Activated T-cell treated with anti-CD3 and anti-CD28 coated beads for 4 hours (primary cell): ENCODE results near the gene BNC2.

ENCODE experiments used
- DNase-seq: peaks from one replicate; pipeline ENCODE4 v3.0.0-alpha.2; 2020

BNC2 gene

DNA sequence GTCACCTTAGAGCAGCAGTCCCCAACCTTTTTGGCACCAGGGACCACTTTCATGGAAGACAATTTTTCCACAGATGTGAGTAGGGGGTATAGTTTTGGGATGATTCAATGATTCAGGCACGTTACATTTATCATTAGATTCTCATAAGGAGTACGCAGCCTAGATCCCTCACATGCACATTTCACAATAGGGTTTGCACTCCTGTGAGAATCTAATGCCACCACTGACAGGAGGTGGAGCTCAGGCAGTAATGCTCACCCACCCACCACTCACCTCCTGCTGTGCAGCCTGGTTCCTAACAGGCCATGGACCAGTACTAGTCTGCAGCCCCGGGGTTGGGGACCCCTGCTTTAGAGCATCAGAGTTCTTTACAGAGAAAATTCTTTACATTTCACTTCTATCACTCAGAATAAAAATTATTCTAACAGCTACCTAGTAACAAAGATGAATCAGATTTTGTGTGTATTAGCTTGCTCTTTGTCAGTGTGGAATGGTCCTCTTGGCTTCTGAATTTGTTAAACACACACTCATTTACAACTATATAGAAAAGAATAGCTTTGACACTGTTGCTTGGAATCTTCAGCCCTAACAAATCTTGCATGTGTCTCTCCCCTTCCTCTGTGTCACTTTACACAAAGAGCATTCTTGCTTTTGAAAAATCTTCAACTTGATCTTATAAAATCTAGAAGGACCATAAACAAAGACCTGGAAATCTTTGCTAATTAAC lies 438.6 kb downstream of the BNC2 start:
- DNase-seq = no peak

DNA sequence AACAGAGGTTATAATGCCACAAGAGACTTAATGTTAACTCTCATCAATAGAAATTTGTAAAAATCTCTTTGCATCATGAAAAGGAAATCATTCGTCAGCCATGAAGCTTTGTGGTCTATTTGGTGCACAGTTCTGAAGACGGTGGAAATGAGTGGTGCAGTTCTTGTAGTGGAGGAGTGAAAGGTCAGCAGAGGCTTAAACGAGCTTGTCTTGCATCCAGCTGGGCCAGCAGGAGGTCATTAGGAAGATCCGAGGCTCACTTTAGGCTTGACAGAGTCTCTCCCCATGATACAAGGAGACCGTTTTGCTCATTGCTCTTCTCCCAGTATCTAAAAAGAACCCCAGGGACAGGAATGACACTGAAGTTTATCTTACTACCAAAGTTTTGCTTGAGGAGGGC lies 440.8 kb downstream of the BNC2 start:
- DNase-seq = no peak

DNA sequence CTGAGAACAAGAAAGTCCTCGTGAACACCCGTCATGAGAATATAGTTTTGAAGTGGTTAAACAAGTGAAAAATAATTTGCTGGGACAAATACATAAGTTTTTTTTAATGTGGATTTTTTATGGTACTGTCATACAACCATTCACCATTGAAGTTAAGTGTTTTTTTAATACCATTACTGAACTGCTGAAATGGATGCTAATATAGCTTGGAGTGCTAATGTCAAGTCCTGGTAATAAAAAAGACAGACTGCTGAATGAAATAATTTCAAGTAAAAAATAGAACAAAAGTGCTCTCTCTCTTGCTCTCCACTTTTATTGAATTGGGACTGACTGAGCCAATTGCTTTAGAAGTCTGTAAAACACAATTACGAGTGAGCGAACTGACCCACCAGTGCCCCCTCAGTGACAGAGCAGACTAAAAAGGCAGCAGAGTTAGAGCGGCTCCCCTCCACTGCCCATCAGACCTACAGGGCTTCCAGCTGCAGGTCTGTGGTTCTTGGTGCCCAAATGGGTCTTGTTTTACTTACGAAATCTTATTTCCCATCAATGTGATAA lies 442.5 kb downstream of the BNC2 start:
- DNase-seq = no peak

DNA sequence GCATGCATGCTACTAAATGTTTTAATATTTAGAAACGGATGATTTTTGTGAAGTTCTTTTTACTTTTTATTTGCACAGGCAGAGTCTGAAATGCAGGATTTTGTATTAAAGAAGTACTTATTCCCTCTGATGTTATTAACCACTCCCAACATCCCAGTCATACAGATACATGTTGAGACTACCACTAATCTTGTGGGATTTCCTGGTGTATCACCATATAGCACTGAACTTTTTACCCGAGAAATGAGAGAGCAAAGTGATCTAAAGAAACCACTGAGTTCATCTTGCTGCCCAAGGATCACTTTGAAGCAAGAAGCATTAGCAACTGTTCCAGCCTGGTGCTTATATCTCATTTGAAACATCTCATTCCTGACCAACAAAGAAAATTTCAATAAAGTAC lies 443.8 kb downstream of the BNC2 start:
- DNase-seq = no peak

DNA sequence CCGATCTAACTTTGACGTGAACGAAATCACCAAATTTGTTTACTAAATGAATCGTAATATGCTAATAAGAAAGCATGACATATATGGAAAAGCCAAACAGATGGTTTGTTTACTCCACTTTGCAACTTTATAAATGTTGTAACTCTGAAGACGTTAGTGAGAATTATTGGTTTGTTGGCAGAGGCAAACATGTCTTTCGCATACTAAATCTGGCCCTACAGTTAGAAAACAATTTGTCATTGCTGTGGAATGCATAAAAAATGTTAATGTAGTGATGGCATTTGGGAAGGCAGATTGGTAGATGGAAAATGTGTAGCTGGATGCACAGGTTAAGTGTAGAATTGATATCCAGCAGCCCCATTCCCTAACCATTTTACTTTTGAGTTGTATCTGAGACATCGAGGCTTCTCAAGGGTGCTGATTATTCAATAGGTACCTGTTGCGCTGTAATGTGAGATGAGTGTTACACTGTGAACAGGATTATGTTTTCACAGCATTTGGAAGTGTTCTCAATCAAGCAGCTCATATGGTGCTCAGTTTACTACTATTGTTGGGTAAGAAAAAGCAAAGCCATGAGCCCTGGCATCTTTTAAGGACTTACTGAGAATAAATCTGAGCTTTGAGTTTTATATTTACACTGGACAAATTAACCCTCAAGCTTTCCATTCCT lies 444.8 kb downstream of the BNC2 start:
- no peak for DNase-seq

DNA sequence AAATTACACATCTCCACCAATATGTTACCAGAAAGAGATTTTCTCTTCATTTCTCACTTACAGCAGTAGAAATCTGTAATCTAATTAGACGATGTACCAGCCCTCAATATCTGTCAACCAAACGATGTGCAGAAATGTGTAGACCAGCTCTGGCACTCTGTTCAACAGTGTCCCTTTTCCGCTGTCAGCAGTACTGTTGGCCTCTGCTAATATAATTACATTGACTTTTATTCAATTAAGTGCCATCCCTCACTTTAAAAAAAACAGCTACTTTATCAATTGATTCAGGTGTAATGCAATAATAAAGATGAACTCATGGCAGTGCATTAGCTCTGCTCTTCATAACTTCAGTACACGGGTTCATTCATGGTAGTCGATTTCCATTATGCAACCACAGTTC lies 448.4 kb downstream of the BNC2 start:
- no peak for DNase-seq

DNA sequence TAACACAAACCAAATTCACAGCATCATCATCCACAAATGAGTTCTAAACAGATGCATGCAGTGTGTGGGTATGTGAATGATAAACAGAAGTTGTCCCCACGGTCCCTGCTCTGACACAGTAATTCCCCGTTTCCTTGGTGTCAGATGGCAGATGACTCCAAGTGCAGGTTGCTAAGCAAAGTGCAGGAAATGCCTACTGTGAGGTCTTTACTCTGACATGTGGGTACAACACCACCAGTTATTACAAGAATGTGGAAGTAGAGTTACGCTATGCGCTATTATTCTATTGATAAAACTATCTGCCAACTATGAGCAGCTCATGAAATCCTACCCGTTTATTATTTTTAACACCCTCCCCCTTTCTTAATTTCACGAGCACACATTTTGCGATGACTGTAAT lies 448.9 kb downstream of the BNC2 start:
- no peak for DNase-seq

DNA sequence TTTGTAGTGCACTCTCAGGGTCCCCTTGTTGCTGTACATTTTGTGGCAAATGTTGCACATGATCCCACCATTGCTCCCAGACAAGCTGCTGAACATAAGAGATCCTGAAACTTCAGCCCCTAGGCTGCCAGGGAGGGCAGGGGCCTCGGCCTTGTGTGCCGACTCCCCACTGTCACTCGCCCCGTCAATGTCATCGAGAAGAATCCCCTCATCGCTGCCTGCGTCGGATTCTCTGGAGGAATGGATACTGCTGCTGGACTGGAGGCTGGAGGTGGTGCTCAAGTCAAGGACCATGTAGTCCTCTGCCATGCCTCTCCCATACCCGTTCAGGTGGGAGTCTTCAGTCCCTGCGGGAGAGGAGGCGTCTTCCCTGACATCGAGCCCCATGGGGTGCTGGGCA lies 451.3 kb downstream of the BNC2 start:
- no peak for DNase-seq

DNA sequence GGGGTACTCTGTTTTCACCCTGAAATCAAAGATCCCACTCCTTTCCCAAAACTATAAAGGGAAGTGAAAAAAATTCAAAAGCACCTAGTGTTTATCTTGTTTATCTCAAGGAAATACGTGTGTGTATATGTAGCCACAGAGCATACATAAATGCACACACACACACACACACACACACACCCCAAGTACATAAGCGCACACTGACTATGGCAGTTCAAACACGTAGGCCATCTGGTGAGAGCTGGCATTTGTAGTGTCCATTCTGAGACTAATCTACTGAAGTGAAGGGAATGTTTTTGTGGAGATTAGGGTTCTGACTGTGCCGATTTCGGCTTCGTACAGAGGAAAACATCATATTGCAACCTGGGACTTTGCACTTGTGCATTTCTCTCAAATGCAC lies 451.7 kb downstream of the BNC2 start:
- DNase-seq = no peak

DNA sequence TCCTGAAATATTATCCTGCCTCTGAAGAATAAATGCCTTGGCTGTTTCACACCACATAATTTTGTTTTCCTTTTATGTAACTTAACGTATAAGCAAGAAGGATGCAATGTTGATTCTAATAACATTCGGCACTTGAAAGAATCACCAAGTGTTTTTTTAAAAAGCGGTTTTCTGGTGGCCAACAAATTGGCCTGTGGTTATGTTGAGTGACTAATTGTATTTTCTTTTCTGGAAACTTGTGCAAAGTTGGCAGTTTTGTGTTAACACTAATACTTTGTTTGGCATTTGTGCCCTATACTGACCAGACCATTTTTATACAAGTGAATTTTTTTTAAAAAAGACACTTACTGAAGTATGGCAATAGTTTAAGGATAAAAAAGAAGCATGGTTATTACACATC lies 452.7 kb downstream of the BNC2 start:
- DNase-seq = no peak

DNA sequence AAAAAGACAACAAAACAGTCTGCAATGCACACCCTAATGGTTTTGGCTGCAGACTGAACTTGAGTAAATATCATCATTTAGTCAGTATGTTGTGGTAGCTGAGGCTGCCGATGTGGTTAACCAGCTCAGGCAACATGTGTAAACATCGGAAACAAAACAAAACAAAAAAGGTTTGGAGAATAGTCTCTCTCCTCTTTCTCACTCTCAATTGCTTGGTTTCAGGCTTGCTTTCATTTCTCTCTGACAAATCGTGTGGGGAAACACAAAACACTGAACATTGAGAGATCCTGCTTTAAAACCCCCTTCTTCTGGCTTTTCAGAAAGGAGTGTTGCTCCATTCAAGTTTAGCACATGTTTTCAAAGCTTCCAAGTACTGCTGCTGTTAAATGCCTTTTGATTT lies 453.3 kb downstream of the BNC2 start:
- DNase-seq = no peak

DNA sequence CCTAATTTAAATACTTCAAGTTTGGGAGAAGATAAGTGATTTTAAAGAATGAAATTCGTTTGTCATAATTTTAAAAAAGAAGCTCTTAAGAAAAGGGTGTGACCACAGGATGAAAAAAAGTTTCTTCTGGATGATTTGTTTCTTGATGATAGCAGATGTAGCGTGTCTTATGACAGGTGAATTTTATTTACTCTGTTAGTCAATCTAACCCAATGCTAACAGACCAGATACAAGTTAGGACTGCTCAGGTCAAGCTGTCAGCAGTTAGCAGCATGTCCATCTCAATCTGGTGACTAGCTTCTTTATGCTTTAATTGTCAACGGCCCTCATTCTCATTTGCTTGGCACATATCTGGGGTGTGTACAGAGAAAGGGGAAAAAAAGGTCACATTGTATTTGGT lies 456.0 kb downstream of the BNC2 start:
- no peak for DNase-seq

DNA sequence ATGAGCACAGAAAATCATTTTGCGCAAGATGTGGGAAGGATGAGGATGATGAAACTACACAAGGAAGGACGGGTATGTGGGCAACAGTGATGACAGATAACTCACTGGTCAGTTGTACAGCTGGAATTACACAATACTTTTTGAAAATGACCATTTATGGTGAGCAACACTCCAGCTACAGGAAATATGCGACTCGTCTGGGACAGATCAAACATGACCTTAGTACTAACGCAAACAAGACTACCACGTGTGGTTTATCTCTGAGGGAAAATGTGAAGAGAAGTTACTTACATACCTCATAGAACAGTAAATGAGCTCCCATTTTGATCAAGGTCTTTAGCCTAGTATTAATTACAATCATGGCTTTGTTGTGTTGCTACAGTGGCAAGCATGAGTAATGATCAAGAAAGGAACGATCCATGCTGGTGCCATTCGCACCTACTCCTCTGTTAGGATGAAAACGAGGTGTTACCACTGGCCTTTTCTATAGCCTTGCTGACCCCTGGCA lies 456.9 kb downstream of the BNC2 start:
- no peak for DNase-seq

DNA sequence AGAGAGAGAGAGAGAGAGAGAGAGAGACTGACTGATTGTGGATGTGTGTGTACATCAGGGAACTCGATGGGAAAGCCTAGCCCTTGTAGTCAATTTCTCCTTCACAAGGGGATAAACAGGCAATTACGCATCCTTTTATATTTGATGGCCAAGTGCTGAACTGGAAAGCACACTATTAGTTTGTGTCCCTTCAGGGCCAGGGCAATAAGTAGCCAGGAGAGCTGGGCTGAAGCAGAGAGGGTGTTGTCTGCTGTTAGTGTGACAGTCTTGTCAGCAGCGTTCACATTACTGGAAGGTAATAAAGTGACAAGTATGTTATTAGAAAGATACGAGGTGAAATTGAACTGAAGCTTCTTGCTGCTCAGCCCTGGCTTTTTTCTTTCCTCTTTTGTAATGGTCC lies 457.7 kb downstream of the BNC2 start:
- no peak for DNase-seq

DNA sequence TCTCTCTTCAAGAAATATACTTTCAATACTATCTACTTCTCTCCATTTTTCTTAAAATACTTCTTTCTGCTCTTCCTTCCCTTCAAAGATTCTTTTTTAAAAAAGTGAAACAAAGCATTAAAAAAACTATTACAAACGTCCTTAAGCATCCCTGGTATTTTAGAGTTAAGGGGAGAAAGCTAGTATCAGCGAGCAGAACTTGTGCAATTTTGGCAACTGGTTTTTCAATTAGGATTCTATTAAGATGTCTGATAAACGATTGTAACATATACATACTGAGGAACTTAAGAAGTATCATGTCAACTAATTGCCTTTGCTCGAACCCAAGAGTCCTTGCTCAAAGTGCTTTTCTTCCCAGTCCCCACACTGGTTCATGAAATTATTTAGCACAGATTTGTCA lies 459.2 kb downstream of the BNC2 start:
- no peak for DNase-seq

DNA sequence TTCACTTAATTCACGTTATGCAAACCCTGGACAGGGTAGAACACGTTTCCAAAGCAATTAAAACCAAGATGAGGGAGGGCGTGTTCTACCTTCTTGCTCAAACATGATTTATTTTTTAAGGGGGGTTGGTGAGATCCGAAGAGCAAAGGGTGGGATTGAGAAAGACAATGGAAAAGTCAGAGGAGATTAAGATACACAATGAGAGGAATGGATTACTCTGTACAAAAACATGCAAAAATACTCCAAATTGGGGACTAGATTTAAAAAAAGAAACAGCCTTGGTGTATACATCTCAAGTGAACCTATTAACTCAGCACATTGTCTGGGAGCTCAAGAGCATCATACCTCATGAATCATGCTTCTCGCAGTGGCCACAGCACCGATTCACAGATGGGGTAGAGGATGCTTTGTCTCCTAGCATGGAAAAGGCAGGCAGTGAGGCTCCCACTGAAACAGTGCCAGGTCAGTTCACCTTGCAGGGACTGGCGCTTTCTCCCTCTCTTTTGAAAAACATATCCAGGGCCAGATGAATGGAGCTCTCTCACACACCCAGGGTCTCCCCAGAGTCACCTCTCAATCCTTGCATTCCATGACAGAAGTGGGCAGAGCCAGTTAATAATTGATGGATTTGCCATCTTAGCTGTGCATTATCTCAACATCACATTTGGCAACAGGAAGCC lies 459.7 kb downstream of the BNC2 start:
- DNase-seq = no peak

DNA sequence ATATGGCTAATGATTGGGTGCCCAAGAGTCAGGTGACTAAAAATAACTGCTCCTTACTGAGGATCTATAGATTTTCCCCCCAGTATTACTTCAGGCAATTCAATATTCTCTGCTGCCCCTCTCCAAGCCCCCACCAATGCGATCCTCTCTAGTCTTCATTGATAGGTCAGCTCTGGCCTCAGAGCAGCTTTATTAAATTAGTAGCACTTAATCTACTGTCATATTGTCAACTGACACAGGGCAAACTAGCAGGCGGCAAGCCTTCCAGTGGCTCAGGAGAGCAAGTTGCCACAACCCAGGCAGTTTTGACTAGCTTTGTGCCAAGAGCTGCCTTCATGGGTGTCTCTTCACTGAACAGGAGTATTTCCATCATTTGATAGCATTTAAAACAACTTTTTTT lies 462.9 kb downstream of the BNC2 start:
- no peak for DNase-seq

DNA sequence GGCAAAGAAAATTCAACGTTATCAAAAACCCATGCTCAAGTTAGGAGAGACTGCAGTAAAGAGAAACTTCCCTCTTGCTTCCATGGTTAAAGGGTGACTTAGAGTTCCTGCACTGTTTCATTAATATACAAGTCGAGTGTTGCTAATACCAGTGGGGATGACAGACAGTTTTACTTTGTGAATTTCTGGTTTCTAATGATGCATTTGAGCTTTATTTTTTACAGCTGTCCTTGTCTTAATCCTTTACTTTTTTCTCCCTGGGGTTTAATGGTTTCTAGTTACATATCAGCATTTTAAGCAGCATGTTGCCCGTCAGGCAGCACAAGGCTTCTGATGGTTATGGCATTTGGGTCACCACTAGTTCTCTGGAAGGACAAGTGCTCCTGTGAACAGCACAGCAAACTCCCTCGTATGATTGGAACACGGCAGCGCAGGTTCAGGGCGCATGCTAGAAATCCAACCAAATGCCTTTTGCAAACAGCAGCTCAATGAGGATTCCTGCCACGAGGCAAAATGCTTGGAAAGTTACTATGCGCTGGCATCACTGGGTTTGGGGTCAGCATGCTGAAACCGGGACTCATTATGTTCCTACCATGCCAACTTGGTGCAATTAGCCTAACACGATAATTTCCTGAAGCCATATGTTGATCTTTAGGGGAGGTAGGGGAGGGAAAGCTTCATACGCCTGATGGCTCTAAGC lies 463.8 kb downstream of the BNC2 start:
- DNase-seq = no peak

DNA sequence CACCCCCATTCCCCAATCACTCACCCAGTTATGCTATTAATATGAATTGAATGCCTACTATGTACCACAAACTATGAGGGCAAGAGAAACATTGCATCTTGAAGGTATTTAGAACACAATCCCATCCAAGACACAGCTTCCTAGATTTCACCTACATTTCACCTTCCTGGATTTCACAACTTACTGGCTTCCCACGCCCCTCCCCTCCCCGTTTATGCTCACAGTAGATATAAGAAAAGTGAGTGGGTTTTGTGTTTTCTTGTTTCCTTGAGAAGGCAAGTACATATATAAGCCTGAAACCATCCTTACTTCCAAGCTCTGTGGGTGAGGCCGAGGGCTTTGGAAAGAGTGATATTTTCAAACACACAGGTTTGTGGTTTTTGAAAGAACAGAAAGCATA lies 465.0 kb downstream of the BNC2 start:
- DNase-seq = no peak

DNA sequence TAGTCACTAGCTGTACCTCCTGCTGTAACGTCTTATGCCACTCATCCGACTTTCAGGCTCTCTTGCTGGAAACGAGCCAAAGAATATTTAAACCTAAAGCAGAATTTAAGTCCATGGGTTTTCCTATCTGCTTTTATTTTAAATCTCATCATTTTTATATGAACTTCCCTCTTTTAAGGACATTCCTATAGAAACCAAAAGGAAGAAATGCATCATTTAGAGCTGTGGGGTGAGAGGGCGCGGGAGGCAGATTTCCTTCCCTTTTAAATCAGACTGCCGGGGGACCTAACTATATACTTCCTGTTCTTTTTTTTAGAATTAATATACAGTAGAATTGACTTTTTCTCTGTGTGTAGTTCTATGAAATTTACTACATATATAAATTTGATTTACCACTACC lies 468.8 kb downstream of the BNC2 start:
- DNase-seq = no peak

DNA sequence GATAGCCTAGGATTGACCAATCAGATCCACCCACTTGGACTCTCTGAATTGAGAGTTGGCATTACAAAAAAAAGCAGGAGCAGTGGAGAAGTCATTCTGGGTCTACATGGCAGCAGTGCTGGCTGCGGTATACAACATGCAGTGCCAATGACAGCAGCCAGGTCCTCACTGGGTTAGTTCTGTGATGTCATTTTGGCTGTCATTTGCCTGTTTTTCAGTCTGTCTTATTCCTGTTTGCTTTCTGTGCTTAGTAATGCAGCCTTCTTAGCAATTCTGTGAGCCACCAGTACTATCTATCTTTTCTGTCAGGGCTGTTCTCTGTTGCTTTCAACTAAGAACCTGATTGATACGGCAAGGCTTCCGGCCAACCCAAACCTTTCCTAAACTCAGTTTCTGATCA lies 471.8 kb downstream of the BNC2 start:
- DNase-seq = no peak

DNA sequence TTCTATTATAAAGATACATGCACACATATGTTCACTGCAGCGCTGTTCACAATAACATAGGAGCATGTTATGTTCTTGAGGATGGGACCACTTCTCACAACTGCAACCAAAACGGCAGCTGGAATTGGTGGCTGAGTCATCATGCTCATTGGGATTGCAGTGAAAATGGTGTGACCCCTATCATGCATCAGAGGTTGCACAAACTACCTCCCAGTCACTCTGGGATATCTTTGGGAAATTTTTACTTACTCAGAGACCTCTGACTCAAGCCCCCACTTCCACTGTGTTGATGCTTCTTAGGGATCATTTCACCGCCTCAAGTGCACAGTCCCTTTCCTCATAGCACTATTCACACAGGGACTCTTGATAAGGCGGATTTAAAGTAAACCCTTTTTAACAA lies 474.1 kb downstream of the BNC2 start:
- no peak for DNase-seq

DNA sequence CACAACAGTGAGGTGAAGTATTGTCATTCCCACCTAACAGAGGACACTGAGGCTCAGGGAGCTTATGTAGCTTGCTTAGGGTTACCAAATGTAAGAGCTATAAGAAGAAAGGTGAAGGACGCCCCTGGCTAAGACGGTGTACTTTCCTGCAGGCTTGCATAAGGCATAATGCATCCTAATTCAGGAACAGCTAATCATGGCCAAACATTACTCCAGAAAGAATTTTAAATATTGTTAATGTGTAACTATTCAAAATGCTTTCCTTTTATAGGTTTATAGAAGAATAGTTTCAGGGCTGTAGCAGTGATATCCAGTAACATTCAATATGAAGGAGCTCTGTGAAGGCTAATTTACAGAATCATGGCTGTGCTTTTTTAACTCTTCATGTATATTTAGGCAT lies 479.1 kb downstream of the BNC2 start:
- no peak for DNase-seq
